Regular cardiac myocyte (primary cell): ENCODE measurements around the gene TRMT10C. TPM values are rescaled to one million over a fixed set of nuclear protein-coding genes. Genes with fewer than 3 reads are reported as not detected.

Experiments used
- total RNA-seq: library from RNA; depleted of rRNA; stranded (reverse); fragments of >200 nt; gene quantifications from 2 replicates; pipeline ENCODE4 v1.2.3, GENCODE V29; 2014

The TRMT10C gene
- total RNA-seq, result 26.2 and 32.2 TPM in 2 replicates

GRCh38 chr3:101561630-101562328 is at the start of gene TRMT10C:
TSS of gene TRMT10C (plus strand) at chr3:101561868. CDS start at chr3:101564782, 2,914 bp downstream.

GRCh38 chr3:101512646-101513418 is 48.8 kb upstream of the TRMT10C start, which contains the start of gene SENP7:
TSS of gene SENP7 (minus strand) at chr3:101513212. CDS start at chr3:101513130, 82 bp downstream.

GRCh38 chr3:101573449-101574387 is 12.1 kb downstream of the TRMT10C start, which contains the start of gene PCNP:
TSS of gene PCNP (plus strand) at chr3:101574180. CDS start at chr3:101574216, 36 bp downstream.

Other genes with a start within 250 kb of the TRMT10C start
- gene IMPG2, start 241.3 kb upstream of the TRMT10C start, total RNA-seq, result under 0.01 and 0.56 TPM in 2 replicates
- 8.1 and 8.7 TPM in 2 replicates for gene SENP7, start 48.7 kb upstream of the TRMT10C start, total RNA-seq
- 101 and 115 TPM in 2 replicates for gene PCNP, start 12.3 kb downstream of the TRMT10C start, total RNA-seq
- gene ZBTB11, start 115.3 kb downstream of the TRMT10C start, total RNA-seq, result 25.9 and 26.8 TPM in 2 replicates
- gene RPL24, start 124.8 kb downstream of the TRMT10C start, total RNA-seq, result 1,792 and 2,222 TPM in 2 replicates
- gene CEP97, start 162.7 kb downstream of the TRMT10C start, total RNA-seq, result 11.6 and 21.5 TPM in 2 replicates
- gene NXPE3, start 217.3 kb downstream of the TRMT10C start, total RNA-seq, result 25.1 and 30.9 TPM in 2 replicates